ENCODE measurements around the gene FLYWCH1. TPM values are rescaled to one million over a fixed set of nuclear protein-coding genes. Genes with fewer than 3 reads are reported as not detected.

FLYWCH1 gene
- total RNA-seq, 1 donor from 2014 or later: 5.1 TPM

DNA sequence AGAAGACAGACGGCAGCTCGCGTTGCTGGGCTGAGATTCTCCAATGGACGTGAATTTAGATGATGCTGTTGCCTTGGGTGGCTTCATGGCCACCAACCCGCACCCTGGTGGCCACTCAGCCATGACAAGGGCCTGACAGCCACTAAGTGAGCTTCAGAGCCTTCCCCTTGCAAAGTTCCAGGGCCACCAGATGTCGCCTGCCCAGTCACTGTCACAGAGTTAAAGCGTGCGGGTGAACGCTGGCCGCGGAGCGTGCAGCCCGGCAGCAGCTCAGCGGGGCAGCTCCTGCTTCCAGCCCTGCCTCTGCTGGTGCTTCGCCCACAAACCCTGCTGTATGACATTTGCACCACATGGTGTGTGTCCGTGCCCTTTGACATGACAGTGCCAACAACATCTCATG, 39.0 kb downstream of the FLYWCH1 start:
- DNase-seq (ENCODE audit: low spot score): no peak
- no peaks in the 10 kb centered on the region for H3F3A ChIP-seq (ENCODE audit: low read depth)
- no peak overlapping the region for H3K27ac Mint-ChIP-seq
- no peaks in the 10 kb centered on the region for H3K79me2 ChIP-seq (ENCODE audit: low read depth)
- no peak overlapping the region for H3K4me3 ChIP-seq
- no peaks in the 10 kb centered on the region for H3K9me3 Mint-ChIP-seq
- no peaks in the 10 kb centered on the region for H3K27me3 ChIP-seq
- no peaks in the 10 kb centered on the region for H3K36me3 ChIP-seq
- TF ChIP-seq EZH2phosphoT487 (IDR thresholded peaks at IDR 0.05): no peak
- TF ChIP-seq, protein P1, sequence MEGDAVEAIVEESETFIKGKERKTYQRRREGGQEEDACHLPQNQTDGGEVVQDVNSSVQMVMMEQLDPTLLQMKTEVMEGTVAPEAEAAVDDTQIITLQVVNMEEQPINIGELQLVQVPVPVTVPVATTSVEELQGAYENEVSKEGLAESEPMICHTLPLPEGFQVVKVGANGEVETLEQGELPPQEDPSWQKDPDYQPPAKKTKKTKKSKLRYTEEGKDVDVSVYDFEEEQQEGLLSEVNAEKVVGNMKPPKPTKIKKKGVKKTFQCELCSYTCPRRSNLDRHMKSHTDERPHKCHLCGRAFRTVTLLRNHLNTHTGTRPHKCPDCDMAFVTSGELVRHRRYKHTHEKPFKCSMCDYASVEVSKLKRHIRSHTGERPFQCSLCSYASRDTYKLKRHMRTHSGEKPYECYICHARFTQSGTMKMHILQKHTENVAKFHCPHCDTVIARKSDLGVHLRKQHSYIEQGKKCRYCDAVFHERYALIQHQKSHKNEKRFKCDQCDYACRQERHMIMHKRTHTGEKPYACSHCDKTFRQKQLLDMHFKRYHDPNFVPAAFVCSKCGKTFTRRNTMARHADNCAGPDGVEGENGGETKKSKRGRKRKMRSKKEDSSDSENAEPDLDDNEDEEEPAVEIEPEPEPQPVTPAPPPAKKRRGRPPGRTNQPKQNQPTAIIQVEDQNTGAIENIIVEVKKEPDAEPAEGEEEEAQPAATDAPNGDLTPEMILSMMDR (IDR thresholded peaks at IDR 0.05): no peak
- TF ChIP-seq EZH2 (IDR thresholded peaks at IDR 0.05): no peak
- peaks cover 5% of the 10 kb centered on the region for H3K27me3 Mint-ChIP-seq (ENCODE audit: insufficient read depth, low read depth)
- H3K9me3 ChIP-seq (ENCODE audit: low read depth): no peaks in the 10 kb centered on the region
- H4K20me1 ChIP-seq (ENCODE audit: low read depth): no peaks in the 10 kb centered on the region
- no peak overlapping the region for H3K4me3 Mint-ChIP-seq
- no peak overlapping the region for H3K9ac ChIP-seq
- H3K4me1 ChIP-seq: no peaks in the 10 kb centered on the region
- no peak overlapping the region for H3K27ac ChIP-seq
- peaks cover 10% of the 10 kb centered on the region for H3K36me3 Mint-ChIP-seq
- no peak overlapping the region for H3K4me2 ChIP-seq
- H2AFZ ChIP-seq (replicated peaks): no peak overlapping the region
- peaks cover 5% of the 10 kb centered on the region for H3K4me1 Mint-ChIP-seq

DNA sequence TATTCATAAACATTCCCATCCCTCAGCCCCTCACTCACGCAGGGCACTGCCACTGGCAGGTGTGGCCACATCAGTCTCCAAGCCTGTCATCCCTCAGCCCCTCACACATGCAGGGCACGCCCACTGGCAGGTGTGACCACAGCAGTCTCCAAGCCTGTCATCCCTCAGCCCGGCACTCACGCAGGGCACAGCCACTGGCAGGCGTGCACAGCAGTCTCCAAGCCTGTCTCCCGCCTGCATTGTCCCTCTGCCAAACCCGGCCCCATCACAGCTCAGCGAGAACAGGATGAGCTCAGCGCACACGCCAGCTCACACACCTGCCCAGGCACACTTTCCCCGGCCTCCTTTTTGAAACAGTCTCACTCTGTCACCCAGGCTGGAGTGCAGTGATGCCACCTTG, 40.9 kb downstream of the FLYWCH1 start:
- Mint-ChIP-seq H3K27me3 (ENCODE audit: insufficient read depth, low read depth) (peaks cover 5% of the 10 kb centered on the region), H3K9me3 (no peaks in the 10 kb centered on the region), H3K36me3 (peaks cover 2% of the 10 kb centered on the region), H3K4me1 (peaks cover 7% of the 10 kb centered on the region), H3K4me3 (no peak overlapping the region), H3K27ac (no peak overlapping the region)
- H3K4me2 ChIP-seq: no peak overlapping the region
- no peak overlapping the region for H2AFZ ChIP-seq (replicated peaks)
- H3K27me3 ChIP-seq: no peaks in the 10 kb centered on the region
- H4K20me1 ChIP-seq (ENCODE audit: low read depth): no peaks in the 10 kb centered on the region
- no peak for DNase-seq (ENCODE audit: low spot score)
- H3F3A ChIP-seq (ENCODE audit: low read depth): no peaks in the 10 kb centered on the region
- no peak overlapping the region for H3K4me3 ChIP-seq
- no peaks in the 10 kb centered on the region for H3K36me3 ChIP-seq
- H3K79me2 ChIP-seq (ENCODE audit: low read depth): no peaks in the 10 kb centered on the region
- no peaks in the 10 kb centered on the region for H3K4me1 ChIP-seq
- no peak overlapping the region for H3K27ac ChIP-seq
- no peaks in the 10 kb centered on the region for H3K9me3 ChIP-seq (ENCODE audit: low read depth)
- H3K9ac ChIP-seq: no peak overlapping the region
- no peak for TF ChIP-seq EZH2 (IDR thresholded peaks at IDR 0.05)

DNA sequence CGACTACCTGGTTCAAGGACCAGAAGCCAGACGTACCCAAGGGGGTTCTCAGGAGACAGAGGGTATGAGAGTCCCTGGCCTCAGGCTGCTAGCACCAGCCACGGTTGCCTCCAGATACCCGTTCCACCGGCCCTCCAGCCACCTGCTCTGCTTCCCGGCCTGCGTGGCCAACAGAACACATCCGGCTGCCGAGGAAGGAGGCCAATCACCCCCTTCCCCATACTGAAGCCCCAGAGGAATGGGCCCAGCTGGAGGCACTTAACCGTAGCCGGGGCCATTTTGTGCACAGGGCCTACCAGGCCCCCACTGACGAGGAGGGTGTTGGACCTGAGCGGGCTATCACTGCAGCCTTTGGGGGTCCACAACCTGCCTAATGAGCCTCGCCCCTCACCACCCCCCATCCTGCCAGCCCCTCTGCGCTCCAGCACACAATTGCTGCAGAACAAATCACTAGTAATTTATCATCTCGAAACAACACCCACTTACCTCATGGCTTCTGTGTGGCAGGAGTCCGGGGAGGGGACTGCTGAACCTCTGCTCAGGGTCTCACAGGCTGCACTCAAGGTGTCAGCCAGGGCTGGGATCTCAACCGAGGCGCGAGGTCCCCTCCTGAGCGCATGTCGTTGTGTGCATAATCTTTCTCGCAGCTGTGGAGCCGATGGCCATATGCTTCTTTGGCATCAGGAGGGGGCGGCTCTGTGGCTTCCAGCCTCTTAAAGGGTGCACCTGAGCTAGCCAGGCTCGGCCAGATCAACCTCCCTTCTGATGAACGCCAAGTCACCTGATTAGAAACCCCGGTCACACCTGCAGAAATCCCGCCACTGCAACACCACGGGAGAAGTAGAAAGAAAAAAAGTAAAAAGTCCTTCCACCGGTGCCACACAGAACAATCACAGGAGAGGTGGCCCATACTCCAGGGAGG, 42.2 kb downstream of the FLYWCH1 start:
- no peak overlapping the region for H3K4me3 ChIP-seq
- DNase-seq (ENCODE audit: low spot score): no peak
- H3K27me3 ChIP-seq: no peaks in the 10 kb centered on the region

More for the DNA sequence above, 42.2 kb downstream of the FLYWCH1 start:
- no peaks in the 10 kb centered on the region for H3K36me3 ChIP-seq
- H3K4me1 ChIP-seq: no peaks in the 10 kb centered on the region
- H4K20me1 ChIP-seq (ENCODE audit: low read depth): no peaks in the 10 kb centered on the region
- no peaks in the 10 kb centered on the region for H3K9me3 ChIP-seq (ENCODE audit: low read depth)
- peaks cover 2% of the 10 kb centered on the region for H3K36me3 Mint-ChIP-seq
- TF ChIP-seq EZH2 (IDR thresholded peaks at IDR 0.05): no peak
- TF ChIP-seq, protein P1 (IDR thresholded peaks at IDR 0.05): no peak
- no peak overlapping the region for H3K4me2 ChIP-seq
- no peak overlapping the region for H2AFZ ChIP-seq (replicated peaks)
- no peaks in the 10 kb centered on the region for H3K79me2 ChIP-seq (ENCODE audit: low read depth)
- H3K9me3 Mint-ChIP-seq: no peaks in the 10 kb centered on the region
- no peaks in the 10 kb centered on the region for H3F3A ChIP-seq (ENCODE audit: low read depth)
- H3K27me3 Mint-ChIP-seq (ENCODE audit: insufficient read depth, low read depth): peaks cover 6% of the 10 kb centered on the region
- peaks cover 7% of the 10 kb centered on the region for H3K4me1 Mint-ChIP-seq
- H3K4me3 Mint-ChIP-seq: no peak overlapping the region
- no peak overlapping the region for H3K27ac ChIP-seq
- H3K9ac ChIP-seq: no peak overlapping the region
- no peak overlapping the region for H3K27ac Mint-ChIP-seq
